HG03442 (cell line): ENCODE data around the gene MFSD6L.

ENCODE experiments used
- ATAC-seq: cut with Tn5 transposase; IDR thresholded peaks from one replicate; pipeline ENCODE4 v1.9.1; 2021; ENCODE audit warnings: mild to moderate bottlenecking, moderate library complexity; ENCODE audit not compliant: unreplicated experiment

Gene MFSD6L, protein sequence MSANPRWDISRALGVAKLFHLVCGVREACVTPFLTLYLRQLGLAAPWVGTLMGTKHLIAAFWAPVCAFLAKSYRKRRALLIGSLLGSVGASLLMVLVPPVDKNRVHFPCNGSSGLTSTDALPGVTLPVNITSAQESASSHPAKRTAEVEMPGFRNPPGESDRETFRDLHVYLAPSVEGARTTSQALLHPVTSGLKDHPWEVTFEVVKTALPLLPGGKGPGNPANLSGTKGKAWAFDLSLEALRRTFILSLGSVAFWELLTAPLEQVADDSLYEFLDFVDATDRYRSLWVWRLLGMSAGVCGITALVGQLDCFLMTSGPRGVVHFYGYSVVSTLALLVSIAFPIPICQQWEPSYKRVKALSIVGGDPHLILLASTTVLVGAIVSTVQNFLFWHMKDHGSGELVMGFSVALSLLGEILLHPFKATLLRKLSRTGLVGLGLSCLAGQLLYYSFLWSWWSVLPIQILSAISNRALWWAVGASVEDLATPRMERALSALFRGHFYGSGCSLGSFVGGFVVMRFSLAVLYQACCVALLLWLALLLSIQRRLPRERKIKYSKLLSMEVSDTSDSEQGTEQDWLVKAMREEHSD

DNA sequence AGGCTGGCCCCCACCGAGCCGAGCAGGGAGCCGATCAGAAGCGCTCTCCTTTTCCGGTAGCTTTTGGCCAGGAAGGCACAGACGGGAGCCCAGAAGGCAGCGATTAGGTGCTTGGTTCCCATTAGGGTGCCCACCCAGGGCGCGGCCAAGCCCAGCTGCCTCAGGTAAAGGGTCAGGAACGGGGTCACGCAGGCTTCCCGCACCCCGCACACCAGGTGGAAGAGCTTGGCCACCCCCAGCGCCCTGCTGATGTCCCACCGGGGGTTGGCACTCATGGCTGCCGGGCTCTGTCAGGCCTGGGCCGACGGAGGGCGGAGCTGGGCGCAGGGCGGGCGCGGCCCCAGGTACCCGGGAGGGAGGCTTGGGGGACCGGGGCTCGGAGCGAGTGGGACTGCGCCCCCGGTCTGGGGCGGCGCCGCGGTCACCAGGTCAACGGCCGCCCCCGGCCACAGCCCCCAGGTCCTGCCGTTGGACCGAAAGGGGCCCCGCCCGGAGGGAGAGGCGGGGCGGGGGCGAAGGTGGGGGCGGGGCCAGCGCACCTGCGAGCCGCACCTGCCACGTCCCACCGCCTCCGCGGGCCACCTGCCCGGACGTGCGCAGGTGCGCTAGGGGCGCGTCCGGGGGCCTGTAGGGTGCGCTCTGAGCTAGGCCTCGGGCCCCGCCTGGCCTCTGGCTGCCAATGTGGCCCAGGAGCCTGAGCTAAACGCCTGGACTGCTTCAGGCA is at the start of gene MFSD6L:
Gene MFSD6L, minus strand, starts transcription at position 520 of the 724 bp plus-strand sequence. Its CDS starts 245 bp downstream, at position 275.
- no peak for ATAC-seq

DNA sequence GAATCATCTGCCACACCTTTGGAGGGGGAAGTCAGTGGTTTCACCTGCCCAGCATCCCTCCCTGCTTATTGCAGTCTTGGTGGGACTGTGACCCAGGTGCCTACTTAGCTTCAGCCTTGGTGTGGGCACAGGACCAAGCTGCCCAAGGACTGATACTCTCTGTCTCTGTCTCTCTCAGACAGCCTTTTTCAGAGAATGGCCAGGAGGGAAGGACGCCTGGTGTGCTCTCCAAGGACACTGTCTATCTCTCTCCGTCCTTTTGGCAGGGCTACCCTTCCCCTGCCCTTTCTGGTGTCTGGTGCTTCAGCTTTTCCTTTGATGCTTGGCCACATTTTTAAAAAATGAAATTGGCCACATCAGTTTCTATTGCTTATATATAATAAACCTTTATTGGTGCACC is 48.7 kb upstream of the MFSD6L start:
- no peak for ATAC-seq

DNA sequence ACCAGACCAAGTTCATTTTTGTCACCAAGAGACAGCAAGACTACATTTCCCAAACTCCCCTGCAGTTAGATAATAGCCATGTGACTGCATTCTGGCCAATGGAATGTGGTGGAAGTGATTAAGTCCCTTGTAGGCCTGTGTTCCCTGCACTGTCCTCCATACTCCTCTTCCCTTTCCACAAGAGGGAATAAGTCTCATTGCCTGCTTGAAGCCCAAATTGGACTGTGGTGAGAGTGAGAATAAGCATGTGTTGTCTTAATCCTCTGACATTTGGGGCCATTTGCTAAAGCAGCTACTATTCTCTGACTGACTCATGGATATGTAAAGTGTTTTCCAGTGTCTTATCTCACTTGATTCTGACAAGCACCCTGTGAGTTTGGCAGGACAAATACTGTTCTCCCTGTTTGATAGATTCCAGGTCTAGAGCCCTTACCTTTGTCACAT is 47.6 kb upstream of the MFSD6L start:
- ATAC-seq: no peak

DNA sequence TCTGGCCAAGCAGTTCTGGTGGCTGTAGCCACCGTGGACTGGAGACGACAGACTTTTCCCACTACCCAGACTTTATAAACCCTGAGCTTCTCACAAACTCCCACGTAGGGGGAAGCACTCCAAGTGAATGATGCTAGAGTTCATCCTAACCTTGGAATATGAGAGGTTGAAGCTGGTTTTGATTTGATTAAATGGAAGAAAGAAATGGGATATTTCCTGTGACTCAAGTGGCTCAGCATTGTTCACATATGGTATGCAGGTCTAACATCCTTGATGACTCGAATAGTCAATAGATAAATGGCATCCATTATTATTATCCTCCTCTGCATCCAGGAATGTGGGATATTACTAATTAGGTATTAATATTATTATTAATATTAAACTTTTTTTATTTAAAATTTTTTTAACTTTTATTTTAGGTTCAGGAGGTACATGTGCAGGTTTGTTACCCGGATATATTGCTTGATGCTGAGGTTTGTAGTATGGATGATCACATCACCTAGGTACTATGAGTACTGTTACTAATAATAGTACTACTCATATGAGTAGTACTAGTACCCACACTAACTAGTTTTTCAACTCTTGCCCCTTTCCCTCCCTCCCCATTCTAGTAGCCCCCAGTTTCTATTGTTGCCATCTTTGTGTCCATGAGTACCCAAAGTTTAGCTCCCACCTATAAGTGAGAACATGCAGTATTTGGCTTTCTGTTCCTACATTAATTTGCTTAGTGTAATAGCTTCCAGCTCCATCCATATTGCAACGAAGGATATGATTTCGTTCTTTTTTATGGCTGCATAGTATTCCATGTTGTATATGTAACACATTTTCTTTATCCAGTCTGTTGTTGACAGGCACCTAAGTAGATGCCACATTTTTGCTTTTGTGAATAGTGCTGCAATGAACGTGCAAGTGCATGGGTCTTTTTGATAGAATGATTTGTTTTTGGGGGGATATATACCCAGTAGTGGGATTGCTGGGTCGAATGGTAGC is 45.4 kb upstream of the MFSD6L start:
- no peak for ATAC-seq

DNA sequence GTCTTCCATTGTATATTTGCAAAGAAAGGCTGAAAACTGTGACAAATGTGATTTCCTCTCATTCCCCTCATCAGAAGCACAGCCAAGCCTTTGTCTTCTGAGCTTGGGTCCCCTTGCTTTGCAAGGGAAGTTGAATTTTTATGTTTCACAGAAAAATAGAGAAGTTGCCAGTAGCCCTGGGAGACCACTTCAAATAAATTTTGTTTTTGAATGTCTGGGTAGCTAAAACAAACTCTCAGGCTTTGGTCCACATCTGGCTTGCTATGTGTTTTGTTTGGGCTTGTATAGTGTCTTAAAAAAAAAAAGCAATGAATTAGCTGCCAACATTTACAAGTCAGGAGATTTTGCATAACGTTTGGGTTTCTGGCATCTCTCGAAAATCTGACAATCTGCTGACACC is 44.2 kb upstream of the MFSD6L start:
- no peak for ATAC-seq

DNA sequence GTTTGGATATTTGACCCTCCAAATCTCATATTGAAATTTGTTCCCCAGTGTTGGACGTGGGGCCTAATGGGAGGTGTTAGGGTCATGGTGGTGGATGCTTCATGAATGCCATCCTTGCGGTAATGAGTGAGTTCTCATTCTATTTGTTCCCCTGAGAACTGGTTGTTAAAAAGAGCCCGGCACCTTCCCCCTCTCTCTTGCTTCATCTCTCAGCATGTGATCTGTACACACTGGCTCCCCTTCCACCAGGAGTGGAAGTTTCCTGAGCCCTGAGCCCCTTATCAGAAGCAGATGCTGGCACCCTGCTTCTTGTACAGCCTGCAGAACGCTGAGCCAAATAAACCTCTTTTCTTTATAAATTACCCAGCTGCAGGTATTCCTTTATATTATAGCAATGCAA is 42.7 kb upstream of the MFSD6L start:
- no peak for ATAC-seq

DNA sequence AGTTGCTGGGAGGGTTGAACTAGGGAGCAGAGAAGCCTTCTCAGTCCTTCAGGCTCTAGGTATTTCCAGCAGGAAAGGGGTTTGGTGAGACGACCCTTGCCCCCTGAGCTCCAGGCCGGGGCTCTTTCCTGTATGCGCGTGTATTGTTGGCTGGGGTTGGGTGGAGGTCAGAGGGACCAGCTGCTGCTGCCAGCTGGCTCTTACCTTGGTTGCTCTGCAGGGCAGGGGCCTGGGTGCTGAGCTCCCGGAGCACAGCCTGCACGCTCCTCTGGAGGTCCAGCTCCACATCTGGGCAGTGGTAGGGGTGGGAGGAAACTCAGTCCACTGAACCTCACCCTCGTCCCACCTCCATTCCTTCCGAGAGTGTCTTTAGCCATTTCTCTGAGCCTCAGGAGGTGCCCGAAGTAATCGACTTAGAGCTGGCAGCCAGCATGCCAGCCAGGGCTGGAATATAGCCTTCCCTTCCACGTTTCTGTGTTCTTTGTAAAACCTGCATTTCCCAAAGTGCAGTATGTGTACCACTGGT is 40.3 kb upstream of the MFSD6L start:
- no peak for ATAC-seq

DNA sequence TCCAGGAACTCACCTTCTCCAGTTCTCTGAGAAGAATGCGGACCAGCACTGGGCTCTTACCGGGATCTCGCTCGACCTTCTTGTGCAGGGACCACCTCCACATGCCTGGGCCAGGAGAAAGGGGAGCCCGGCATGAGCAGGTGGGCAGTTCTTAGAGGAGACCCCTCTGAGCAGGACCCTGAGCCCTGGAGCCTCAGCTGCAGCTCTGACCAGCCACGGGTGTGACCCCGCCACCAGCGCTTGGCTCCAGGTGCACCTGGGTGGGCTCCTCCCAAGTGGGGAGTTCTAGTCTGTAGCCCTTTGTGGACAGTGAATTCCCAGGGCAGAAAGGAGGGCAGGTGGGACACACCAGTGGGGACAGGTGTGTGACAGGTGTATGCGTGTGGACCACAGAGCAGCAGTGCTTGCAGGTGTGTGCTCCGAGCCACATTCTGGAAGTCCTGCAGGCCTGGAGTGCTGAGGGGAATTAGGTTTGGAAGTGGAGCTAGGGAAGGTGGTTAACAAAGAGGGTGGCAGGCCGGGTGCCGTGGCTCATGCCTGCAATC is 39.5 kb upstream of the MFSD6L start:
- ATAC-seq: no peak

DNA sequence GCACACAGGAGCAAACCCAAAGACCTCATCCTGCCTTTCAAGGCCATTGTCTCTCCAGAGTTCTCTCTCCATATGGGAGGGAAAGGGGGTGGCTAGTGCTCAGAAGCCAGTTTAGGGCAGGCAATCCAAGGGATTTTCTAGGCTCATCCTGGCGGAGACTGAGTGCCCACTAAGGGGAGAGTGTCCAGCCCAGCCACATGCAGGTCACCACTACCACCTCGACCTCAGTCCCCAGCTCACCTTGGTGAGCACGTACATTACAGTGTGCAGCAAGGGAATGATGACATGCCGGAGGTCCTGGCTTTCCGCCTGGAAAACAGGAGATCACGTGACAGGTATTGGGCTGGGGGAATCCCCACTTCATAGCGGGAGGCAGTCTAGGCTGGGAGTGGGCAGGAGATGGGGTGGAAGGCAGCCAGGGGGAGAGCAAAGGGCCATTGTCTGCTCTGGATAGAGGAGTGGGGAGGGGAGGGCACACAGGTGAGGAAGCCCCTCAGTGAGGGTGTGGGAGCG is 38.5 kb upstream of the MFSD6L start:
- ATAC-seq: no peak

DNA sequence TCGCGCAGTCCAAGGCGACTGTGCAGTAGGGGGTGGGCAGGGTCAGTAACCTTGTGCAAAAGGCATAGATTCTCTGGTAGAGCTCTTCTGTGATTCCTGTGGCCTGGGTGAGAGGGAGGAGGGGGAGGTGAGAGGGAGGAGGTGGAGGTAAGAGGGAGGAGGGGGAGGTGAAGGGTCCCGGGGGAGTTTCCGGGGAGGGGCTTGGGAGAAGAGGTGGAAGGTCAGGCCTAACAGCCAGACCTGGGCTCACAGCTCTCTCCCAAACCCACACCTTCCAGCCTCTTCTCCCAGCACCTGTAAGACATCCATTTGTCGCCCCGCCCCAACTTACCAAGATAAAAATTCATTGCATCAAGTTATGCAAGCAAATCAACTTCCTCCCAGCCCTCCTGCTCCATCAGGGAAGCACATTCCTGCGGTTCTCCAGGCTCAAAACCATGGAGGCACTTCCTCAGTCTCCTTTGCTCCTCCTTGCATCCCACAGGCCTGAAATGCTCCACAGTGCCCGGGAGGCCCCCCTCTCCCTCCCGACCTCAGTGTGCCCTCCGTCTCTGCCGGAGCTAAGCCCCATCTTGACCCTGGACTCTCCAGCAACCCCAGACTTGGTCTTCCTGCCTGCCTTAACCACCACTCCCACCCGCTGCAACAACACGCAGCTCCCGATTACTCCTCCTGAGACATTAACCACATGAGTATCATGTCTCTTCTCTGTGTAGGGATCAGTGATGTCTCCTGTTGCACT is 37.8 kb upstream of the MFSD6L start:
- no peak for ATAC-seq

DNA sequence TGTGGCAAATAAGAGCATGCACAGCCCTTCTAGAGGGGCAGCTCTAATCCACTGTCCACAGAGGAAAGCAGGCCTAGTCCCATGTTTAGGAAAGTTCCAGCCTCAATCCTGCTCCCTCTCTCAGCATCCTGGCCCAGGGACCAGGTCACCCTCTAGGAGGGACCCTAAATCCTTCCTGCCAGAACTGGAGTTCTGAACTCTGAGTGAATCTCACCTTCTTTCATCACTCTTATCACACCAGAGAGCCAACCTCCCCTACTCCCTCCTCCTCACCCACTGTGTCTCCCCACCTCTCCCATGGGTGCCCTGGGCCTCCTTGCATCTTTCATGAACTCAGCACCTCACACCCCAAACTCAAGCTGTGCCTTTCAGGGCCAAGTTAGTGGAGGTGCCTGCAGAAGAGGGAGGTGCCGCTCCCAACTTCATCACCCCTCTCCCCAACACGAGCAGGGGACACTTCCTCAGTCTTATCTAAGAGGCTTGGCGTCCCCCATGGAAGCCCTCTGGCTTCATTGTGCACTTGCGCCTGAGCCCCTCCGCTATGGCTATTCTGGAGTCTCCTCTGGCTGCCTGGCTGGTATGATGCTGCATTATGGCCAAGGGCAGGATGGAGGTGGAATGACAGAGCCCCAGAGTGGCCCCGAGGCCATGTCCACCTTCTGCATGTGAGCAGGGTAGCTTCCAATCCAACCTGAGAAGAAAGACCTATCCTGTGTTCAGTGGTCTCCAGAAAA is 36.6 kb upstream of the MFSD6L start:
- no peak for ATAC-seq

DNA sequence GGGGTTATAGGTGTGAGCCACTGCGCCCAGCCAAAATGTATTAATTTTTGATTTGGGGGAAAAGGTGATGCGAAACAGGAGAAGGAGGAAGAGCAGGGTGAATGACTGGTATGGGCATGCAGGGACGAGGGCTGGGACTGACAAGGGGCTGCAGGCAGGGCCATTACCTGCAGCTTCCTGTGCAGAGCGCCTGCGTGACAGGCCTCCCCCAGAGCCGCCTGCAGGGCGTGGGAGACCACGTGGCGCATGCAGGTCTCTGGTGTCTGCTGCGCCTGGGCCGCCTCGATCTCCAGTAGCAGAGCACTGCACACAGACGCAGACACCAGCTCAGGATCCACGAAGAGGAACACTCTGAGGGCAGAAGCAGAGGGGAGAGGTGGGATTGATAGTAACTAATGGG is 35.9 kb upstream of the MFSD6L start:
- no peak for ATAC-seq

DNA sequence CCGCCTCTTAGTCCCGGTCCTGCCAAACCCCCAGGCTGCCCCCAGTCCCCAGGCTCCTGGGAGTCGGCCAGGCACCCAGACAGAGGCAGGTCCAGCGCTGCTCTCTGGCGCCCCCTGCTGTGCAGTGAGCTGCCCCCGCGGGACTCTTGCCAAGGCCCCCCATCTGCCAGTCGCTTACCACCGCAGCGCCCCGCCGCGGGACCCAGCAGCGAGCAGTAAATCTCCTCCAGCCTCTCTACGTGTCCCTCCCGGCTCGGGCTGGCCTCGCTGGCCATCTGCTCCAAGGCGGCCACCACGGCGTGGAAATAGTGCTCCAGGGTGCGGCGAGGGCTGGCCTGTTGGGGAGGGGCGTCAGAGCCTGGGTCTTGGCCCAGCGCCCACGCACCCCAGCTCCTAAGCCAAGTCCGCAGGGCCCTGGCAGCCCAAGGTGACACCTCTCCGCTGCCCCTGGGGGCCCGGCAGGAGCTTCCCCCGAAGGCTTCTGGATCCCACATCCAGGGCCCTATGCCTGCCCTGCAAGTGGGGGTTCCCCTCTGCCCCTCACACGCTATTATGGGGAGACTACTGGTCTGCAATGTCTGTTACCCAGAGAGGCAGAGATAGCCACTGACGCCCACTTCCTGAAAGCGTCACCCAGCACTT is 33.7 kb upstream of the MFSD6L start:
- ATAC-seq: no peak

DNA sequence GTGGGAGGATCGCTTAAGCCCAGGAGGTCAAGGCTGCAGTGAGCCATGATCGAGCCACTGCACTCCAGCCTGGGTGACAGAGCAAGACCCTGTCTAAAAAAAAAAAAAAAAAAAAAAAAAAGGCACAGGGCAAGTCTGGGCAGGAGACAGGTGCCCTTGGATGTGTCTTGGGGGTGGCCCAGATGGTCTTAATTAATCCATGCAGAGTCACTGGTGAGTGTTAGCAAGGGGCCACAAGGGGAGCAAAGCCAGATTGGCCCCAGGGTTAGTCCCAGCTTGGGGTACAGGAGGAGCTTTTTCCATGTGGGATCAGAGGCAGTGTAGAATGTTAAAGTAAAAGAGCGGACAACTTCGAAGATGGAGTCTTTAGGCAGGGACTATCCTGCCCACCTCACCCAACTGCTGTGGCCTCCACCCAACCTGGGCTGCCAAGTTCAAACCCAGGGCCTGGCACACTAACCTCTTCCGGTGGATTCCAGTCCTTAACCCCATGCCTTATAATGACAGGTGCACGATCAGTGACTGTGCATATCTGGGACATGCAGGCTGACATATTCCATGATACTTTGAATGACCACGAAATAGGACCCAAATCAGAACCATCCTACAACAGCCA is 32.2 kb upstream of the MFSD6L start:
- no peak for ATAC-seq

DNA sequence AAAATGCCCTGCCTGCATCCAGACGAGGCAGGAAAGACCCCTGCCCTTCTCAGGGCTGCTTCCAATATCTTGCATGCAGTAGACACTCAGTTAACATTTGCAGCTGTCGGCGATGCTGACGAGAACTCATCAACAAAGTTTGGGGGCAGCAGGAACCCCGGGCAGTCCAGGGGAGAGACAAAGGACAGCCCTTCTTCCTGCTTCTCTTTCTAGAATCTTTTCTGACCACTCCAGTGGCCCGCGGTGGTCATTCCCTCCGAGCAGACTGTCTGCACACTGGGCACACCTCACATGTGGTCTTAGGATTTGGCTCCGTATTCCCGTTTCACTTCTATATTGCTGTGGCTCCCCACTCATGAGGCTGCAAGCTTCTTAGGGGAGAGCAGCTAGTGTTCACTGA is 31.0 kb upstream of the MFSD6L start:
- ATAC-seq: no peak

DNA sequence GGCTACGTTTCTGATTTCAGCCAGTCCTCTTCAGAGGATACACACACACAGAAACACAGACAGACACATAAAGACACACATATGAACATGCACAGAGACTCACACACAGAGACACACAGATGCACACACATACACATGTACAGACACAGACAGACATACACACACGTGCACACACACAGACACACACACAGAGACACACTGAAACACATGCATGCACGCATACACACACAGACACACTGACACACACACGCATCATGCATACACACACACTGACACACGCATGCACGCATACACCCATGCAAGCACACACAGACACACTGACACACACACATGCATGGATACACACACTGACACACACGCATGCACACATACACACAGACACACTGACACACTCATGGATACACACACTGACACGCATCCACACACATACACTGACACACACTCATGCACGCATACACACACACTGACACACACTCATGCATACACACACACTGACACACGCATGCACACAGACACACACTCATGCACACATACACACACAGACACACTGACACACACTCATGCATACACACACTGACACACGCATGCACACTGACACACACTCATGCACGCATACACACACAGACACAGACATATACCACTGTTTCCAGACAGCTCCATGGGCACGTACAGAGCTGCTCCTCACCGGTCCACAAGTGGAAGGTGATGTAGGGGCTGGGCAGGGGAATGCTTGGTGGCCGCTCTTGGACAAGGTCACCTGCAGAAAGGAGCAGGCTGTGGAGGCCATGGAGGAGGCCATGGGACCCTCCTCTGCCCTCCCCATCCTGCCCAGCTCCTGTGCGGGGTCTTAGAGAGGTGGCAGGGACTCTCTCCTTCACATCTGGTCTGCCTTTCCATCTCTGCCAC is 30.1 kb upstream of the MFSD6L start:
- ATAC-seq: no peak

DNA sequence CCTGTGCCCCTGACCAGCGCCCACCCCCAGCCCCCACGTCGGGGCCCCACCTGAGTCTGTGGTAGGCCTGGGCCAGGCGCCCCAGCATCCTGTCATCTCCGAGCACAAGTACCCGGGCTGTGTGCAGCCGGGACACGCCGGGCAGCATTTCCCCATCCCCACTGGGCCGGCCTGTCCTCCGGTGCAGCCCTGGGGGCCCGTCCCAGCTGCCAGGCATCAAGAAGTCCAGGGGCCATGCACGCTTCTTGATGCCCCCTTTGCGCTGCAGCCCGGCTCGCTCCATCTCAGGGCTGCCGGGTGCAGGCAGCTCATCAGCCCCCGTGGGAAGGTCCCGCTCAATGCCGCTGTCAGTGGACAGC is 29.3 kb upstream of the MFSD6L start:
- no peak for ATAC-seq
